Stimulated activated memory B cell treated with anti-CD40 and anti-IgM and Interleukin-4, amounts not matched to agents 10 μg/mL and 1 μg/mL and 100 μg/mL, for 72 hours (primary cell): ENCODE data around the gene CLIC4.
"Not testable (repeated sequence)": the region's sequence is repeated elsewhere in the genome, so short reads cannot be mapped to it uniquely, and the experiment has no call there.

ENCODE experiments used
- ATAC-seq: fragments of 150-1000 bp; cut with Tn5 transposase; 2 replicates; pipeline ENCODE4 v1.10.0; 2021
- H3K27ac Mint-ChIP-seq: one replicate; pipeline ENCODE4 v1.8.0; 2022; ENCODE audit warnings: mild to moderate bottlenecking, mixed read lengths
- H3K27me3 Mint-ChIP-seq: one replicate; pipeline ENCODE4 v1.8.0; 2022; ENCODE audit warnings: mixed read lengths
- H3K36me3 Mint-ChIP-seq: one replicate; pipeline ENCODE4 v1.8.0; 2022; ENCODE audit warnings: mixed read lengths
- H3K4me1 Mint-ChIP-seq: one replicate; pipeline ENCODE4 v1.8.0; 2022; ENCODE audit warnings: mixed read lengths
- H3K4me3 Mint-ChIP-seq: one replicate; pipeline ENCODE4 v1.8.0; 2022; ENCODE audit warnings: mild to moderate bottlenecking, moderate library complexity, mixed read lengths
- H3K9me3 Mint-ChIP-seq: one replicate; pipeline ENCODE4 v1.8.0; 2022; ENCODE audit warnings: mixed read lengths

CLIC4 gene

DNA sequence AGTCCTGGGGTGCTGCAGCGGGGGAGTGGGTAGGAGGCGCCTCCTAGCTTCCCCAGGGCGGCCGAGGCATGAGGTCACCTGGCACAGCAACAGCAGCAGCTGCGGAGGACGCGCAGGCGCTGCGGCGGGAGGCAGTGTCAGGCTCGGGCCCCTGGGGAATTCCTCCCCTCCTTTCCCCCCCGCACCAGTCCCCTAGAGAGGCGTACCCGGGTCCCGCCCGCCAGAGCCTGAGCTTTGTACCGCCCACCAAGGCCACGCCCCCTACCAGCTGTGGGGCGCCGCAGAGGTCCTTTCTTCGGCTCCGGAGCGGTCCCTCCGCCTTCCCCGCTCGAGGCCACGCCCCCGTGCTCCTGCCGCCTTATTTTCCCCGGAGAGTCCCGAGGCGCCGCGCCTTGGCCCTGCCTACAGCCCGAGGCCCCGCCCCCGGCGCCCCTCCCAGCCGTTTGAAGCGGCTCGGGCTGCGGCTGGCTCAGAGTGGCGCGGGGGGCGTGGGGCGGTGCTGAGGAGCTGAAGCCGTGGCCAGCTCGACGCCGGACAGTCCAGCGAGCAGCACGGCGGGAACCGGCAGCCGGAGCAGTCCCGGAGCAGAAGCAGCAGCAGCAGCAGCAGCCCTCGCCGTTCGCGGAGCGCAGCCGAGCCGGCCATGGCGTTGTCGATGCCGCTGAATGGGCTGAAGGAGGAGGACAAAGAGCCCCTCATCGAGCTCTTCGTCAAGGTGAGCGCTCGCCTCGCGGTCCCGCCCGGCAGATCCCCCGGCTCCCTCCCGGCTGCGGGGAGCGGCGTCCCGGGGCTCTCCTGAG is at the start of gene CLIC4:
Gene CLIC4 (plus strand): TSS at position 537 of the 800 bp plus-strand sequence. CDS start 107 bp downstream, at position 644.
- Mint-ChIP-seq H3K27me3 (no peaks in the 10 kb centered on the region), H3K4me1 (peaks cover 74% of the 10 kb centered on the region)
- peak; percentile 89 for ATAC-seq

DNA sequence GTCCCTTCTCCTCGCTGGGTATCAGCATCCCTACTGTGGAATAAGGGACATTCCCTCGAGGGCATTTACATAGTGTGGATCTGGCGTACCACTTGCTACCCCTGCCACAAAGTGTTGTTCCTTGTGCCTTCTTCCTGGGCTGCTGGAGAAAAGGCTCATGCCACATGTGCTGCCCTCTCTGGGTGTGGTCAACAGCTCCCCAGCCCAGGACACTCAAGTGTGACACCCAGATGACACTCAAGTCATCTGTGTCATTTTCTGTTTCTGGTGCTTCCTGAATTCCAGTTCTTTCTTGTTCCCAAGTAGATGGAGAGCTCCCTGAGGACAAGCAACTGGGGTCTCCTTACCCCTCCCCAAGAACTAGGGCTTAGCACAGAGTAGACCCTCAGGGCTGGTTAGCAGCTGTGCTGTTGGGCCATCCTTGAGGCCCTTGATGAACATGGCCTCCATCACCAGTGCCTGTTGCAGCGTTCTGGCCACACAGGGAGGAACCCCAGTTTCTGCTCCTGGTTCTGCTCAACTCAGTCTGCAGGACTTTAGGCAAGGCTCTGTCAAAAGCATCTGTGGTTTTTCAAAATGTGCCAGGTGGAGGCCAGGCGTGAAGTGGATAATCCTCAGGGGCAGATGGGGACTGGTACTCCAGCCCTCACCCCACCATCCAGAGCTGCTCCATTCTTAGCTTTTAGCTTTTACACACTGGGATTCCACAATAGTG is 49.0 kb upstream of the CLIC4 start:
- H3K36me3 Mint-ChIP-seq = no peaks in the 10 kb centered on the region
- no peaks in the 10 kb centered on the region for H3K27me3 Mint-ChIP-seq
- no peak for ATAC-seq
- H3K27ac Mint-ChIP-seq = peak overlapping the region; percentile 53
- no peak overlapping the region for H3K4me3 Mint-ChIP-seq
- no peaks in the 10 kb centered on the region for H3K9me3 Mint-ChIP-seq
- H3K4me1 Mint-ChIP-seq = peaks cover 23% of the 10 kb centered on the region

More for the DNA sequence above, at the start of gene CLIC4:
- H3K27ac Mint-ChIP-seq = peak within 1 kb of the TSS; percentile 95
- H3K4me3 Mint-ChIP-seq = peak within 1 kb of the TSS; percentile 90
- no peaks in the 10 kb centered on the region for H3K9me3 Mint-ChIP-seq
- H3K36me3 Mint-ChIP-seq = no peaks in the 10 kb centered on the region

- H3K27me3 Mint-ChIP-seq = no peaks in the 10 kb centered on the region
- no peaks in the 10 kb centered on the region for H3K36me3 Mint-ChIP-seq
- peaks cover 23% of the 10 kb centered on the region for H3K4me1 Mint-ChIP-seq
- no peak overlapping the region for H3K27ac Mint-ChIP-seq
- ATAC-seq = no peak
- H3K9me3 Mint-ChIP-seq = no peaks in the 10 kb centered on the region
- H3K4me3 Mint-ChIP-seq = no peak overlapping the region
These were observed 48.4 kb upstream of the CLIC4 start for GRCh38 chr1:24696756-24697330.

DNA sequence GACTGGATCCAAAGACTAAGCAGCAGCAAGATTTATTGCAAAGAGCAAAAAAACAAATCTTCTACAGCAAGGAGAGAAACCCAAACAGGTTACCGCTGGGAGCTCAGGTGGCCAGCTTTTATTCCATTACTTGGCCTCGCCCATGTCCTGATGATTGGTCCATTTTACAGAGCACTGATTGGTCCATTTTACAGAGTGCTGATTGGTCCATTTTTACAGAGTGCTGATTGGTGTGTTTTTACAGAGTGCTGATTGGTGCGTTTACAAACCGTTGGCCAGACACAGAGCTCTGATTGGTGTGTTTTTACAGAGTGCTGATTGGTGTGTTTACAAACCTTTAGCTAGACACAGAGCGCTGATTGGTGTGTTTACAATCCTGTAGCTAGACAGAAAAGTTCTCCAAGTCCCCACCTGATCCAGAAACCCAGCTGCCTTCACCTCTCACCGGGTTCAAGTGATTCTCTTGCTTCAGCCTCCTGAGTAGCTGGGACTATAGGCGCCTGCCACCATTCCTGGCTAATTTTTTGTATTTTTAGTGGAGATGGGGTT is 47.7 kb upstream of the CLIC4 start:
- H3K4me3 Mint-ChIP-seq = not testable (repeated sequence)

GRCh38 chr1:24698326-24698725 is 46.9 kb upstream of the CLIC4 start:
- peaks cover 23% of the 10 kb centered on the region for H3K4me1 Mint-ChIP-seq
- not testable (repeated sequence) for H3K4me3 Mint-ChIP-seq, H3K27ac Mint-ChIP-seq, H3K27me3 Mint-ChIP-seq, H3K36me3 Mint-ChIP-seq, ATAC-seq, H3K9me3 Mint-ChIP-seq

More for the DNA sequence above, 47.7 kb upstream of the CLIC4 start:
- not testable (repeated sequence) for H3K27ac Mint-ChIP-seq, H3K27me3 Mint-ChIP-seq, H3K36me3 Mint-ChIP-seq, H3K9me3 Mint-ChIP-seq, ATAC-seq
- peaks cover 23% of the 10 kb centered on the region for H3K4me1 Mint-ChIP-seq

GRCh38 chr1:24699628-24700027 is 45.6 kb upstream of the CLIC4 start:
- ATAC-seq = no peak
- H3K4me3 Mint-ChIP-seq = no peak overlapping the region
- no peaks in the 10 kb centered on the region for H3K27me3 Mint-ChIP-seq
- no peak overlapping the region for H3K27ac Mint-ChIP-seq
- no peaks in the 10 kb centered on the region for H3K36me3 Mint-ChIP-seq
- H3K4me1 Mint-ChIP-seq = peaks cover 15% of the 10 kb centered on the region
- H3K9me3 Mint-ChIP-seq = no peaks in the 10 kb centered on the region

GRCh38 chr1:24702511-24703293 is 42.5 kb upstream of the CLIC4 start:
- Mint-ChIP-seq H3K27me3 (no peaks in the 10 kb centered on the region), H3K4me3 (no peak overlapping the region), H3K9me3 (no peaks in the 10 kb centered on the region), H3K36me3 (no peaks in the 10 kb centered on the region), H3K27ac (no peak overlapping the region), H3K4me1 (peaks cover 13% of the 10 kb centered on the region)
- no peak for ATAC-seq

DNA sequence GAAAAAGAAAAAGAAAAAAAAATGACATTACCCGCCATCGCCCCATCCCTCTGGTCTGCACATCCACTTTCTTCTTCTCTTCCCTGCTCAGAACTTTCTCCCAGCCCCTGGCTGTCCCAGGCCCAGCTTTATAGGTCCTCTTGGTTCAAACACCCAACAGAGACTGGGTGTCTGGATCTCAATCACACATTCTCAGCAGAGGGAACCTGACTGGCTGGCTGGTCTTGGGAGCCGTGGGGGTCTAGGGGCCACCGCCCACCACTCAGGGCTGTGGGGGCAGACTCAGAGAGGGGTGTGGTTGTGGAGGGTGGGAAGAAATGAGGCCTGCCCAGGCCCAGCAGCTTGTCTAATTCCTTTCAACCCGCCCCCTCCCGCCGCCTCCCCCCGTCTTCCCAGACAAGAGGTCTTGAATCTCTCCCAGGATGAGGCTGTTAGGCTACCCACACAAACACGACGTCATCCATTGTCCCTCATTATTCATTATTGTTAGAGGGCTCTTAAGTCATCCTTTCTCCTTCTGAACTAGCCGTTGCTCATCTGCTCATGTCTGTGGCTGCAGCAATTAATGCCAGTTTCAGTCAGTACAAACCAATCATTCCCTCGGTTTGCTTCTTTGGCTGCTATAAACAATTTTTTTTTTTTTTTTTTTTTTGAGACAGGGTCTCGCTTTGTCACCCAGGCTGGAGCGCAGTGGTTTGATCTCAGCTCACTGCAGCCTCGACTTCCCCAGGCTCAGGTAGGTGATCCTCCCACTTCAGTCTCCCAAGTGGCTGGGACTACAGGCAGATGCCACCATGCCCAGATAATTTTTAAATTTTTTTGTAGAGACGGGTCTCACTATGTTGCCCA is 40.6 kb upstream of the CLIC4 start:
- Mint-ChIP-seq H3K9me3 (no peaks in the 10 kb centered on the region), H3K27me3 (no peaks in the 10 kb centered on the region), H3K4me3 (no peak overlapping the region), H3K27ac (peak overlapping the region; percentile 23), H3K4me1 (peaks cover 13% of the 10 kb centered on the region), H3K36me3 (no peaks in the 10 kb centered on the region)
- no peak for ATAC-seq

DNA sequence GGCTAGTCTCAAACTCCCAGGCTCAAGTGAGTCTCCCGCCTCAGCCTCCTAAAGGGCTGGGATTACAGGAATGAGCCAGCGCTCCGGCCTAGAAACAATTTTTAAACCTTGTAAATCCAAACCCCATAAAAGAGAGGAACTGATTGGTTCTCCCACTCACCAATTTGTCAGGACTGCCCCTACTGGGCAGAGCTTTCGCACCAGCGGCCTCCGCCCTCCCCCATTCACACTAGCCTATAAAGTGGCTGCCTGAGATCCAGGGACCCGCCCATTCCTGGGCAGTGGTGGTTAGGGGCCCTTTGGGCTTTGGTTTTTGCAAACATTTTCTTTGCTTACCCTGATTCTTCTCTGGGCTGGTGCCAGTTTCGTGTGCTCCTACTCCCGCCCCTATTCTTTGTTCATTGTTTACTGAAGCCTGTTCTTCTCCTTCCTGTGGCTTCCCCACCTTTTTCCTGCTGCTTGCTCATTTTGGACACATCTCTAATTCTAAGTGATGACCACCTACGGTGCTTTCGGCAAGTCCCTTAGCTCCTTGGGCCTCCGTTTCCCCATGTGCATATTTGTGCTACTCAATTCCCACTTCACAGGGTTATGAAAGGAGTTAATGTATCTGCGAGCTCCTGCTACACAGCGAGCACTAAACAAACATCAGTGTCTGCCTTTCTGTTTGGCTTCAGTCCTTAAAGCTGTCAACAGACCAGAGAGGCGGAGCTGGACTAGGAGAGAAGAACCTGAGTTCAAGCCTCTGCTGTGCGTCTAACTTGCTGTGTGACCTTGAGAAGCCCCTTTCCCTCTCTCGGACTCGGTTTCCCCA is 39.8 kb upstream of the CLIC4 start:
- no peaks in the 10 kb centered on the region for H3K36me3 Mint-ChIP-seq
- ATAC-seq = peak; percentile 82
- H3K27me3 Mint-ChIP-seq = no peaks in the 10 kb centered on the region
- peaks cover 13% of the 10 kb centered on the region for H3K4me1 Mint-ChIP-seq
- peak overlapping the region; percentile 23 for H3K27ac Mint-ChIP-seq
- peak overlapping the region; percentile 44 for H3K4me3 Mint-ChIP-seq
- H3K9me3 Mint-ChIP-seq = no peaks in the 10 kb centered on the region

DNA sequence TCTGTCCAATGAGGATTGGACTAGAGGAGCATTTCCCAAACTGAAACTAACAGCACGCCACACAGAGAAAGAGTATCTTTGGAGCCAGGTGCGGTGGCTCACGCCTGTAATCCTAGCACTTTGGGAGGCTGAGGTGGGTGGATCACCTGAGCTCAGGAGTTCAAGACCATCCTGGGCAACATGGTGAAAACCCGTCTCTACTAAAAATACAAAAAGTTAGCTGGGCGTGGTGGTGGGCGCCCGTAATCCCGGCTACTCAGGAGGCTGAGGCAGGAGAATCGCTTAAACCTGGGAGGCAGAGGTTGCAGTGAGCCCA is 39.2 kb upstream of the CLIC4 start:
- not testable (repeated sequence) for H3K27me3 Mint-ChIP-seq, H3K36me3 Mint-ChIP-seq, H3K4me3 Mint-ChIP-seq, H3K9me3 Mint-ChIP-seq, ATAC-seq
- Mint-ChIP-seq H3K4me1 (peaks cover 13% of the 10 kb centered on the region), H3K27ac (peak overlapping the region; percentile 23)

DNA sequence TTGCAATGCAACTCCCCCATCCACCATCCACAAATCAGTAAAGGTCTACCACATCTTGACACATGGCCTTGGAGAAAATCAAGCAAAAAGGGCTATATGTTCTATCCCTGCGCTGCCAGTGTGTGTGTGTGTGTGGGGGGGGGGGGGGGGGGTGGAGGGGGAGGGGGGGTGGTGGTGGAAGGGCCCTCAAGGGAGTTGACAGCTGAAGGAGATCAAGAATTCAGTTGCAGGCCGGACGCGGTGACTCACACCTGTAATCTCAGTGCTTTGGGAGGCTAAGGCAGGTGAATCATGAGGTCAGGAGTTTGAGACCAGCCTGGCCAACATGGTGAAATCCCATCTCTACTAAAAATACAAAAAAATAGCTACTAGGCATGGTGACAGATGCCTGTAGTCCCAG is 37.6 kb upstream of the CLIC4 start:
- H3K4me1 Mint-ChIP-seq = peaks cover 13% of the 10 kb centered on the region
- ATAC-seq = no peak
- H3K27me3 Mint-ChIP-seq = no peaks in the 10 kb centered on the region
- no peak overlapping the region for H3K4me3 Mint-ChIP-seq
- H3K27ac Mint-ChIP-seq = no peak overlapping the region
- H3K9me3 Mint-ChIP-seq = no peaks in the 10 kb centered on the region
- no peaks in the 10 kb centered on the region for H3K36me3 Mint-ChIP-seq

DNA sequence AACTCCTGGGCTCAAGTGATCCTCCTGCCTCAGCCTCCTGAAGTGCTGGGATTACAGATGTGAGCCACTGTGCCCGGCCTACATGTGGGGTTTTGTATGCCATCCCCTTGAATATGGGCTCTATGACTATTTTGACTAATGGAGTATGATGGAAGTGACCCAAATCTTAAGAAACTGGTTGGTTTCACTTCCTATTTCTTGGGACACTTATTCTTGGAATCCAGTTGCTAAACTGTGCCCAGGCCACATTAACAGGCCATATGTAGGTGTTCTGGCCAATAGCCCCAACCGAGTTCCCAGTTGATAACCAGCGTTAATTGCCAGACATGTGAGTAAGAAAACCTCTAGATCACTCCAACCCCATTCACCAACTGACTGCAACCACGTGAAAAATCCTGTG is 36.3 kb upstream of the CLIC4 start:
- H3K4me3 Mint-ChIP-seq = no peak overlapping the region
- no peaks in the 10 kb centered on the region for H3K36me3 Mint-ChIP-seq
- no peaks in the 10 kb centered on the region for H3K27me3 Mint-ChIP-seq
- no peaks in the 10 kb centered on the region for H3K9me3 Mint-ChIP-seq
- peak; percentile 58 for ATAC-seq
- no peak overlapping the region for H3K27ac Mint-ChIP-seq
- peaks cover 13% of the 10 kb centered on the region for H3K4me1 Mint-ChIP-seq

DNA sequence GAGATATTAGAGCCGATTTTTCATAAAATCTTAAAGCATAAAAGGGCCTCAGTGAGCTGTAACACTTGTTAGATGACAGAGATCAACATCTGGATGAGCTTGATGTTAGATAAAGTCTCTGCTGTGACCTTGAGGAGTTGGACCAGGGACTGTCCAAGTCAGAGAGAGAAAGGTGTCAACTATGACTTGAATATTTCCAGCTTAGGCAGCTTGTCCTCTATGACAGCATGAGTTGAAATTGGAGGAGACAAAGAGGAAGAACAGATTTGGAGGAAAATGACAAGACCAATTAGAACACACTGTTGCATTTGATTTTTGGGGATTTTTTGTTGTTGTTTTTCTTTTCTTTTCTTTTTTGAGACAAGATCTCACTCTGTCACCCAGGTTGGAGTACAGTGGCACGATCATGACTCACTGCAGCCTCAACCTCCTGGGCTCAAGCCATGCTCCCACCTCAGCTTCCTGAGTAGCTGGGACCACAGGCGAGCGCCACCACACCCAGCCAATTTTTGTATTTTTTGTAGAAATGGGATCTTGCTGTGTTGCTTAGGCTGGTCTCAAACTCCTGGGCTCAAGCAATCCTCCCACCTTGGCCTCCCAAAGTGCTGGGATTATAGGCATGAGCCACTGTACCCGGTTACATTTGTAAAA is 35.3 kb upstream of the CLIC4 start:
- peaks cover 10% of the 10 kb centered on the region for H3K4me1 Mint-ChIP-seq
- no peak overlapping the region for H3K4me3 Mint-ChIP-seq
- ATAC-seq = no peak
- H3K9me3 Mint-ChIP-seq = no peaks in the 10 kb centered on the region
- H3K27ac Mint-ChIP-seq = peak overlapping the region; percentile 40
- H3K36me3 Mint-ChIP-seq = no peaks in the 10 kb centered on the region
- H3K27me3 Mint-ChIP-seq = no peaks in the 10 kb centered on the region
